ENCODE data around the gene PKP4. TPM values are rescaled to one million over a fixed set of nuclear protein-coding genes. Genes with fewer than 3 reads are reported as not detected.
"Not testable (repeated sequence)": the region's sequence is repeated elsewhere in the genome, so short reads cannot be mapped to it uniquely, and the experiment has no call there.

PKP4 gene
- total and polyA plus RNA-seq, 2 donors (not counting 1 experiment from before 2014, with no cell fraction given): 2.0 to 13.3 TPM

GRCh38 chr2:158695305-158695704 lies 238.6 kb downstream of the PKP4 start:
- H3K9me3 Mint-ChIP-seq (ENCODE audit: insufficient read depth): peaks cover 5% of the 10 kb centered on the region
- Histone ChIP-seq H3K27me3 (replicated peaks in 1 of 4; ENCODE audit: control extremely low read depth in 1 of 4, control insufficient read depth in 3 of 4, insufficient read depth in 4 of 4, low read length in 3 of 4) (no peaks in the 10 kb centered on the region), H2AFZ (ENCODE audit: insufficient read depth, low read depth, low read length, poor library complexity, severe bottlenecking) (no peak overlapping the region), H4K20me1 (ENCODE audit: control insufficient read depth, insufficient read depth, low read length, poor library complexity, severe bottlenecking) (no peaks in the 10 kb centered on the region), H3K4me2 (replicated peaks; ENCODE audit: low read depth, low read length, poor library complexity, severe bottlenecking) (no peak overlapping the region), H3K36me3 (replicated peaks in 1 of 2; ENCODE audit: control extremely low read depth in 1 of 2, control insufficient read depth in 1 of 2, extremely low read depth in 1 of 2, insufficient read depth in 2 of 2, low read length in 1 of 2) (no peaks in the 10 kb centered on the region), H3K9me3 (ENCODE audit: control extremely low read depth in 1 of 3, control insufficient read depth in 2 of 3, insufficient read depth in 1 of 3, low read length in 2 of 3) (peaks cover 0 to 1% (median 0%) of the 10 kb centered on the region in 3 donors), H3K79me2 (ENCODE audit: control insufficient read depth, insufficient read depth, low read length) (no peaks in the 10 kb centered on the region), H3K4me3 (ENCODE audit: control extremely low read depth in 1 of 5, extremely low read depth in 1 of 5, insufficient read depth in 1 of 5, low read depth in 2 of 5, low read length in 4 of 5) (no peak overlapping the region), H3K27ac (ENCODE audit: low read length in 2 of 2) (no peak overlapping the region), H3K9ac (ENCODE audit: low read length) (no peak overlapping the region), H3K4me1 (ENCODE audit: control insufficient read depth in 2 of 2, insufficient read depth in 2 of 2, low read length in 2 of 2) (no peaks in the 10 kb centered on the region)
- intact Hi-C loops (cut with micrococcal nuclease): no loop called here
- ATAC-seq (ENCODE audit: low read depth) (no peak), DNase-seq (no peak)
- no peaks in the 10 kb centered on the region for H3K4me1 Mint-ChIP-seq
- no peak overlapping the region for H3K27ac Mint-ChIP-seq
- ChIA-PET CTCF (no interaction called here), POLR2A (no interaction called here)
- TF ChIP-seq EZH2 (IDR thresholded peaks at IDR 0.05; ENCODE audit: borderline replicate concordance, insufficient read depth, low read depth, low read length, poor library complexity, severe bottlenecking): no peak
- H3K4me3 Mint-ChIP-seq: no peak overlapping the region
- H3K27me3 Mint-ChIP-seq: no peaks in the 10 kb centered on the region

GRCh38 chr2:158695744-158696143 lies 239.0 kb downstream of the PKP4 start:
- H3K27me3 Mint-ChIP-seq; H3K27me3 ChIP-seq (replicated peaks in 1 of 4; ENCODE audit: control extremely low read depth in 1 of 4, control insufficient read depth in 3 of 4, insufficient read depth in 4 of 4, low read length in 3 of 4); CTCF ChIA-PET; intact Hi-C loops (cut with micrococcal nuclease); H3K4me1 Mint-ChIP-seq; H3K4me2 ChIP-seq (replicated peaks; ENCODE audit: low read depth, low read length, poor library complexity, severe bottlenecking); H3K9me3 ChIP-seq (ENCODE audit: control extremely low read depth in 1 of 3, control insufficient read depth in 2 of 3, insufficient read depth in 1 of 3, low read length in 2 of 3); H3K36me3 ChIP-seq (replicated peaks in 1 of 2; ENCODE audit: control extremely low read depth in 1 of 2, control insufficient read depth in 1 of 2, extremely low read depth in 1 of 2, insufficient read depth in 2 of 2, low read length in 1 of 2); ATAC-seq (ENCODE audit: low read depth); H3K9me3 Mint-ChIP-seq (ENCODE audit: insufficient read depth); H3K9ac ChIP-seq (ENCODE audit: low read length); H3K4me1 ChIP-seq (ENCODE audit: control insufficient read depth in 2 of 2, insufficient read depth in 2 of 2, low read length in 2 of 2); POLR2A ChIA-PET; H3K4me3 Mint-ChIP-seq; H3K27ac ChIP-seq (ENCODE audit: low read length in 2 of 2); H4K20me1 ChIP-seq (ENCODE audit: control insufficient read depth, insufficient read depth, low read length, poor library complexity, severe bottlenecking); H2AFZ ChIP-seq (ENCODE audit: insufficient read depth, low read depth, low read length, poor library complexity, severe bottlenecking); H3K27ac Mint-ChIP-seq; DNase-seq; H3K79me2 ChIP-seq (ENCODE audit: control insufficient read depth, insufficient read depth, low read length); H3K4me3 ChIP-seq (ENCODE audit: control extremely low read depth in 1 of 5, extremely low read depth in 1 of 5, insufficient read depth in 1 of 5, low read depth in 2 of 5, low read length in 4 of 5): not testable (repeated sequence)
- WGBS (ENCODE audit: insufficient coverage): 100% methylated on average over 4 of the region's 5 CpGs
